ENCODE measurements around the gene CLCF1.

CLCF1 gene

GRCh38 chr11:67357831-67358670, 15.3 kb downstream of the CLCF1 start:
- in situ Hi-C loops (cut with MboI; ENCODE audit: low sequenced_read_pairs) = no loop called here

GRCh38 chr11:67356864-67357561, 16.4 kb downstream of the CLCF1 start:
- in situ Hi-C loops (cut with MboI; ENCODE audit: low sequenced_read_pairs) = no loop called here

- in situ Hi-C loops (cut with MboI; ENCODE audit: low sequenced_read_pairs) = no loop called here
These were observed 17.0 kb downstream of the CLCF1 start for GRCh38 chr11:67356387-67356863.

GRCh38 chr11:67355794-67356386, 17.5 kb downstream of the CLCF1 start:
- in situ Hi-C loops (cut with MboI; ENCODE audit: low sequenced_read_pairs) = no loop called here

GRCh38 chr11:67355023-67355793, 18.2 kb downstream of the CLCF1 start:
- in situ Hi-C loops (cut with MboI; ENCODE audit: low sequenced_read_pairs) = no loop called here

GRCh38 chr11:67354075-67355022, 19.0 kb downstream of the CLCF1 start:
- in situ Hi-C loops (cut with MboI; ENCODE audit: low sequenced_read_pairs) = no loop called here

- in situ Hi-C loops (cut with MboI; ENCODE audit: low sequenced_read_pairs) = no loop called here
These were observed 19.9 kb downstream of the CLCF1 start, which contains the start of gene POLD4 for GRCh38 chr11:67353317-67354074. TSS of gene POLD4 (minus strand) at chr11:67353546. CDS start at chr11:67353399, 147 bp downstream.

GRCh38 chr11:67352546-67353316, 20.7 kb downstream of the CLCF1 start:
- in situ Hi-C loops (cut with MboI; ENCODE audit: low sequenced_read_pairs) = no loop called here

GRCh38 chr11:67351275-67352005, 22.0 kb downstream of the CLCF1 start:
- in situ Hi-C loops (cut with MboI; ENCODE audit: low sequenced_read_pairs) = no loop called here

- in situ Hi-C loops (cut with MboI; ENCODE audit: low sequenced_read_pairs) = no loop called here
These were observed 23.4 kb downstream of the CLCF1 start for GRCh38 chr11:67349928-67350465.

GRCh38 chr11:67349457-67349856, 23.9 kb downstream of the CLCF1 start:
- in situ Hi-C loops (cut with MboI; ENCODE audit: low sequenced_read_pairs) = no loop called here

GRCh38 chr11:67349036-67349435, 24.4 kb downstream of the CLCF1 start:
- in situ Hi-C loops (cut with MboI; ENCODE audit: low sequenced_read_pairs) = no loop called here

GRCh38 chr11:67347964-67348749, 25.2 kb downstream of the CLCF1 start:
- in situ Hi-C loops (cut with MboI; ENCODE audit: low sequenced_read_pairs) = no loop called here

- in situ Hi-C loops (cut with MboI; ENCODE audit: low sequenced_read_pairs) = no loop called here
These were observed 27.2 kb downstream of the CLCF1 start for GRCh38 chr11:67345920-67346819.

GRCh38 chr11:67345247-67345919, 28.0 kb downstream of the CLCF1 start:
- in situ Hi-C loops (cut with MboI; ENCODE audit: low sequenced_read_pairs) = no loop called here

Data from hTERT RPE-1 (cell line).